RPMI8226 (cell line): ENCODE measurements around the gene SPTSSA.
"Not testable (repeated sequence)": the region's sequence is repeated elsewhere in the genome, so short reads cannot be mapped to it uniquely, and the experiment has no call there.

Experiments
- DNase-seq: peaks from one replicate; pipeline ENCODE4 v3.0.0-alpha.2; 2015

Gene SPTSSA

GRCh38 chr14:34425095-34425851 lies 36.8 kb downstream of the SPTSSA start:
- DNase-seq = no peak

- DNase-seq = no peak
Measured at GRCh38 chr14:34424488-34424887, 37.6 kb downstream of the SPTSSA start.

DNA sequence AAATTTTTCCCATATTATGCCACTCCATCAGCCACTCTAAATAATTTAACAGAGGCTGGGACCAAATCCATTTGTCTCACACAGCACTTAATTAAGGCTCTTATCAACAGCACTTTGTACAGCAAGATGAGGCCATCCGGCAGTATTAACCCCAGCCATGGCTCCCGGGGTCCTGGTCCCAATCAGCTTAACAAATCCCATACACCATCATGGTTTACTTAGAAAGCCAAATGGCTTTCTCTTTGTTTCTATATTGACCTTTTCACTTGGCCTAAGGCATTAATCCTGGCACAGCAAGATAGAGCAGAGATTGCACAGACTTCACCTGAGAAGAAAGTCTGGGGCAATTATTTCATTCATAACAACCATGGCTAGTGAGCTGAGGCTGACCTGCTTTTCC lies 38.6 kb downstream of the SPTSSA start:
- DNase-seq = no peak

DNA sequence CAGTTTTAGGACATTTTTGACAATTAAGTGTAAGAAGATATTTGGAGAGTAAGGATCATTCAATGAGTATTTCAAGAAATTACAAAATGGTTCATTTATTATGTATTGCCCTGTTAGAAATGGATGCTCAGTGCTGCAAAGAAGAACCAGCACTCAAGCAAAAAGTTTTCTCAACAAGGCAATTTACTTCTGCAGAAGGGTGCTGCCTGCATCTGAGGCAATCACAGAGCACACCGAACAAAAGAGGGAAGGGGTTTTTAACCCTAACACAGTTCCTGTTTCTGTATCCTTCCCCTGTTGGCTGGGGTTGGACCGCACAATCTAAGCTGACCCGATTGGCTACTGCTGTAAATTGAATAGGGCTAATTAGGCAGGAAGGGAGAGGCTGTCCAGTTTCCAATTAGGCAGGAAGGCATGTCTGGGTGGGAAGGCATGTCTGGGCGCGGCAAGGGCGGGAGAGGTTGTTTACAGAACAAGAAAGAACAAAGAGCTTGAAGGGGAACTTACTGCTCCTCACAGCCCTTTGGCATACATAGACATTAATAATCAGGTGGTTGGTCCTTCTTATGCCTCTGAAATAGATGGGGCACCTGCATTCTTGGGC lies 41.4 kb downstream of the SPTSSA start:
- DNase-seq = no peak

DNA sequence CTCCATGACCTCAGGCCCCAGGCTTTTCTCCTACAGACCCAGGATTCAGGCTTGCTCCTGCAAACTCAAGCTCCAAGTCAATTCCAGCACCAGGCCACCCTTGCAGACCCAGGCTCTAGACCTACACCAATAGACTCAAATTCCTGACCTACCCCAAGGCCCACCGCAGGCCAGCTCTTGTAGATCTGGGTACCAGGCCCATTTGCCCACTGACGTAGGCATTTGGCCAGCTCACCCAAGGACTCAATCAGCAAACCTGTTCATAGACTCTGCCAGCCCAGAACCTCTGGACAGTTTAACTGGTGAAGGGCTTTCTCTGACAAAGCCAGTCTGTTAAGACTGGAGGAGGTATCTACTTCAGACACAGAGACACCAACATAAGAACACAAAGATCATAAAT lies 52.3 kb downstream of the SPTSSA start:
- no peak for DNase-seq

- no peak for DNase-seq
Measured at GRCh38 chr14:34407951-34408350, 54.1 kb downstream of the SPTSSA start.

DNA sequence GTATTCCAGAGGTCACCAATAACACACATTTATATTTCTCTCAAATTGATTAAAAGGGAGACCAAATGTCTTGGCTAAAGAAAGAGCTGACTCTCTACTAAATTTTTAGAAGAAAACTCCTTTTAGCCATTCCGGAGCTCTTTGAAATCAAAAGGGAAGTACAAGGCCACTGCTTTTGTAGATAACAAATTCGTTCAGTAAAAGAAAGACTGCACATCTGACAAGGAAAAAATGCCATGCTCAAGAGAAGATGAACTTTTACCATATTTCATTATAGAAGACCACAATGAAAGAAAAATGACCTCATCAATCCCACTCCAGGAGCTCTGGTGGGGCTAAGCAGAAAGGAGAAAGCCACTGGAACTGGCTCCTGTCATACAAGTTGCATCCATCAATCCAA lies 57.6 kb downstream of the SPTSSA start:
- DNase-seq = no peak

- no peak for DNase-seq
Measured at GRCh38 chr14:34403646-34404045, 58.4 kb downstream of the SPTSSA start.

GRCh38 chr14:34398024-34398423 lies 64.0 kb downstream of the SPTSSA start:
- no peak for DNase-seq

- DNase-seq = no peak
Measured at GRCh38 chr14:34387974-34388516, 74.0 kb downstream of the SPTSSA start.

GRCh38 chr14:34386865-34387485 lies 75.1 kb downstream of the SPTSSA start:
- no peak for DNase-seq

DNA sequence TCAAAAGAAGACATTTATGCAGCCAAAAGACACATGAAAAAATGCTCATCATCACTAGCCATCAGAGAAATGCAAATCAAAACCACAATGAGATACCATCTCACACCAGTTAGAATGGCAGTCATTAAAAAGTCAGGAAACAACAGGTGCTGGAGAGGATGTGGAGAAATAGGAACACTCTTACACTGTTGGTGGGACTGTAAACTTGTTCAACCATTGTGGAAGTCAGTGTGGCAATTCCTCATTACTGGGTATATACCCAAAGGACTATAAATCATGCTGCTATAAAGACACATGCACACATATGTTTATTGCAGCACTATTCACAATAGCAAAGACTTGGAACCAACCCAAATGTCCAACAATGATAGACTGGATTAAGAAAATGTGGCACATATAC lies 76.2 kb downstream of the SPTSSA start:
- not testable (repeated sequence) for DNase-seq

- no peak for DNase-seq
Measured at GRCh38 chr14:34383839-34384238, 78.2 kb downstream of the SPTSSA start.
